Rectal smooth muscle tissue (tissue), 1 donor: ENCODE measurements around the gene MT1H.
"Not testable (repeated sequence)": the region's sequence is repeated elsewhere in the genome, so short reads cannot be mapped to it uniquely, and the experiment has no call there.

Source experiments
- H3K27ac ChIP-seq: one replicate; pipeline ENCODE4 v1.7.0; 2013; ENCODE audit warnings: low read depth, low read length, inconsistent platforms
- H3K27me3 ChIP-seq: one replicate; pipeline ENCODE4 v1.7.0; 2013; ENCODE audit warnings: low read length; ENCODE audit not compliant: control insufficient read depth, insufficient read depth
- H3K36me3 ChIP-seq: one replicate; pipeline ENCODE4 v1.7.0; 2013; ENCODE audit warnings: low read length; ENCODE audit not compliant: control insufficient read depth, insufficient read depth
- H3K4me1 ChIP-seq: one replicate; pipeline ENCODE4 v1.7.0; 2013; ENCODE audit warnings: low read length; ENCODE audit not compliant: control insufficient read depth, insufficient read depth
- H3K4me3 ChIP-seq: one replicate; pipeline ENCODE4 v1.7.0; 2013; ENCODE audit warnings: low read length
- H3K9ac ChIP-seq: one replicate; pipeline ENCODE4 v1.7.0; 2013; ENCODE audit warnings: low read length

Gene MT1H

DNA sequence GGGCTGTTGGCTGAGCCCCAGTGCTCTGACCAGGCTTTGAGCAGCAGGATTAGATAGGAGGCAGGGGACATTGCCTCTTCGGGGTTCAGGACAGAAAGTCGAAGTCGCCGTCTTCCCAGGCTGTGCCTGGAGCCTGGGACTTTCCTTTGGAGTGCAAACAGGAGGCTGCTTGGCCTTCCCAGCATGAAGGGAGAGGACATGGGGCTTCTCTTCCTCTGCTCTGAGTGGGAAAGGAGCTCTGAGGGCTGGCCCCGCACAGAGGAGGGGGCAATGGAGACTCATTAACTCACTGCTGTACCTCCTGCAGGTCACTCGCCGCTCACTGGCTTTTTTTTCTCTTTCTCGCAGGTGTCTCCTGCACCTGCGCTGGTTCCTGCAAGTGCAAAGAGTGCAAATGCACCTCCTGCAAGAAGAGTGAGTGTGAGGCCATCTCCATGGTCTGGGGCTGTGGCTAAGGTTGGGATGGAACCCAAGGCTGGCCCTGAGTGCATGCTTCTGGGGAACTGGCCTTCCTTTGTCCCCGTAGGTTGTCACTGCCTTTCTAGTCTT lies 11.2 kb upstream of the MT1H start:
- Histone ChIP-seq H3K4me1 (peaks cover 3% of the 10 kb centered on the region), H3K27me3 (peaks cover 7% of the 10 kb centered on the region), H3K4me3 (peak overlapping the region; percentile 60), H3K36me3 (no peaks in the 10 kb centered on the region), H3K9ac (peak overlapping the region; percentile 33), H3K27ac (no peak overlapping the region)

DNA sequence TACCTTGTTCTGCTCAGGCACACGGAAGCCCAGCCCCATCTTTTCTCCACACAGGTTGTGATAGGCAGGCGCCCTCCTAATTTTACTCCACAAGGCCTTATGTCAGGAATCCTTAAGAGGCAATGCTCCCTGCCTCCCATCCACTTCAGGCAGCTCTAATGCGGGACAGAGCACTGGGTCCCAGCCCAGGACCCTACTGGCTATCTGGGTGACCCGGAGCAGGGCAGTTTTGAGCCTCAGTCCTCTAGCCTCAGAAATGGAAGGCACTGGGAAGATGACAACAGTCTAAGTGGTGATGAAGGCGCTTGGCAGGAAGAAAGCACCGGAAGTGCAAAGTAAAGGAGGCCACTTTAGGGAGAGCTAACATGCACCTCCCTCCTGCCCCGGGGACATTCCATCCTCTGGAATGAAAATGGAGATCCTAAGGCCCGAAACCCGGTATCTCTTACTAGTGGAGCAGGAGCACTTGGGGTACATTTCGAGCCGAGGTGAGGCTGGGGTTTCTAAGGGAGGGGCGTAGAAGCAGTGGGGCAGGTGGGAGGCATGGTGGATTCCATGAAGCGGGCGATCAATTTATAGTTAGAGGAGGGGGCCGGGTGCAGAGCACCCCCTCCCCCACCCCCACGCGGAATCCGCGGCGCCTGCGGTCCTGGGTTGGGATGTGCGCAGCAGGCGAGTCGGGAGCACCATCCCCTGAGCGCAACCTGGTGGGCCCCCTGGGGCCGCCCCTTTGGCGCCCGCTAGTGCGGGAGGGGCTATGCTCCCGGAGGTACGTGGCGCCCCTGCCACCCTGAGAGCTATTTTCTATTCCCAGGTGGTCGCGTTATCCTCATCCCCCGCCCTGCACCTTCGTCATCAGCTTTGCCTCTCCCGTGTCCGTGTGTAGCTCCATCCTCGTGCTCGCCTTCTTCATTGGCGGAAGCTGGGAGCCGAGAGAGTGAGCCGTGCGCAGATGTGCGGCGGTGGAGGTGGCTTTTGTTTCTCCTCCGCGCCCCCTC lies 7.0 kb upstream of the MT1H start:
- peaks cover 15% of the 10 kb centered on the region for H3K27me3 ChIP-seq
- H3K4me1 ChIP-seq: peaks cover 3% of the 10 kb centered on the region
- H3K9ac ChIP-seq: no peak overlapping the region
- H3K27ac ChIP-seq: no peak overlapping the region
- peak overlapping the region; percentile 27 for H3K4me3 ChIP-seq
- H3K36me3 ChIP-seq: no peaks in the 10 kb centered on the region

DNA sequence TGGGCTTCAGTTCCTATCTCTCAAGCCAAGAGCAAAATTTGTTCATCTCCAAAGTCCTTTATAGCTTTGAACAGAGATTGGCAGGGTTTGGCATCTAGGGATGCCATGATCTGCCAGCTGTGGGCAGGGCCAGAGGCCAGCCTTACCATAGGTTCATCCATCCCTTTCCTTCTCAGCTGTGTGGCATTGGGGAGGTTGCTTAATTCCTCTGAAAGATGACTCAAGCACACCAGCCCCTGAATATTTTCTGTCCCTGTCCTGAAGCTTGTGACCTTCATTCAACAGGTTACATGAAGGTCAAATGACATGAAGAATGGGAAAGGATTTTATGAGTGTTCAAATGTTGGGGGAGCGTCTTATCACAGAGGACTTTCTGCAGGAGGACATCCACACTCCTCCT lies 5.1 kb upstream of the MT1H start:
- Histone ChIP-seq H3K9ac (no peak overlapping the region), H3K27ac (no peak overlapping the region), H3K27me3 (peaks cover 23% of the 10 kb centered on the region), H3K4me3 (no peak overlapping the region), H3K36me3 (no peaks in the 10 kb centered on the region), H3K4me1 (no peaks in the 10 kb centered on the region)

DNA sequence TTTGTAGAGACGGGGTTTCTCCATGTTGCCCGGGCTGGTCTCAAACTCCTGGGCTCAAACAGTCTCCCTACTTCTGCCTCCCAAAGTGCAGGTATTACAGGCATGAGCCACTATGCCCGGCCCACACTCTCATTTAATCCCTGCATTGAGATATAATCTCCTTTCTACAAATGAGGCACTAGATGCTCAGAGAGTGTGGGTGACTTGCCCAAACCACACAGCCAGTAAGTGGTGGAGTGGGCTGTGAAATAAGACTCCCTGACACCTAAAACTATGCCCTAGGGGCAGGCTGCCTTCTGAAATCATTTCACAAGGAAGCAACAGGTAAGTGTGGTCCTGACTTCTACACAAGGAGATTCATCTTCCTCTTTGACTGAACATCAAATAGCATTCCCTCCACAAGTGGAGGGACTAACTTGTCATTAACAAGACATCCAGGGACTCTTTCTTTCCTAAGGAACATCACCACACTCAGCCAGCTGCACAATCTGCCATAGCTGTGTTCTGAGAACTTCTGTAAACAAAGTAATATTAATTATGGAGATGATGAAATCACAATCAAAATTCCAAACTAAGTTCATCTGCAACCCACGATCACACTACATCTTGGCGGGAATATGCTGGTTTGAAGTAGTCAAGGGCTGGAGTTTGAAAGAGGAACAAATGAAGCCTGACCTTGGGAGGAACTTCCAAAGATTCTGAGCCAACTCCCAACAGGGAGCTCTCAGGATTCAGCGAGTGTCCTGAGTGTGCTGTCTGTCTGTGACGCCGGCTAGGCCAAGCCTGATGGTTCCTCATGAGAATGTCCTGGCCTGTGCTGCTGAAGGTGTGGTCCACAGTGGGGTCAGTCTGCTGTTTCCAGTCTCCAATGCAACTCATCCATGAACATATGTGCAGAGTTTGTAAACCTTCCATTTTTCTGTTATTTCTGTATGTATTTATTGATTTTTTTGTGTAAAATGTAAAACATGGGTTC lies 4.0 kb upstream of the MT1H start:
- not testable (repeated sequence) for H3K4me3 ChIP-seq, H3K9ac ChIP-seq, H3K36me3 ChIP-seq, H3K4me1 ChIP-seq, H3K27ac ChIP-seq
- peaks cover 29% of the 10 kb centered on the region for H3K27me3 ChIP-seq

DNA sequence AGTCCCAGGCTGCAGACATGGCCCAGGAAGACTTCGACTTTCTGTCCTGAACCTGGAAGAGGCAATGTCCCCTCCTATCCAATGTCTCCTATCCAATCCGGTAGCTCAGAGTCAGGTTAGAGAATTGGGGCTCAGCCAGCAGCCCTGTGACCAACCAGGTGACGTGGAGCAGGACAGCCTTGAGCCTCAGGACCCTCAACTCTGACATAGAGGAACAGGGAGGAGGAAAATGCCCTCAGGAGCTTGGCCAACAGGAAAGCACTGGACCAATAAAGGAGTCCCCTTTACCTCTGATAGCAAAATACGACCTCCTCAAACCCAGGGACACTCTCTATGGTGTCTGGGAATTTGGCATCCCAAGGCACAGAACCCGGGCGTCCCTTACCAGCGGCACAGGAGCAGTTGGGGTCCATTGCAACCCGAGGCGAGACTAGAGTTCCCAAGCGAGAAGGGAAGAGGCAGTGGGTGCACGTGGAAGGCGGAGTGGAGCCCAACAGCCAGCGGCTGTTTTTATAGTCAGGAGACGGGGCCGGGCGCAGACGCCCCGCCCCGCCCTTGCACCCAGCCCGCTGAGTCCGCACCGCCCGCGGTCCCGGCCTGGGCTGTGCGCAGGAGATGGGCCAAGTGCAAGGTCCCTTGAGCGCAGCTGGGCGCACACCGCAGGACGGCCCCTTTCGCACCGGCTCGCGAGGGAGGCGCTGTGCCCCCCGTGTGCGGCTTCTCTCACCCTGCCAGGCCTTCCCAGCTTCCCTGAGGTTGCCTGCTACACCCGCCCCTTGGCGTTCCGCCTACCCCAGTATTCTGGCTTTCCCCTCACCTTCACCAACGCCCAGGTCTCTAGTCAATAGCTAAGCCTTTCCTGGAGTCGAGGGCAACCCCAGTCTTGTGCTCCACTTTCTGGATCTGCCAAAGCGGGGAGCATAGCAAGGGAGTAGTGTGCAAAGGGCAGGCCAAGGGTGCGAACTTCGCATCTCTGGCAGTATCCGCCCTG lies 1.7 kb upstream of the MT1H start, which contains the start of gene MT1G:
TSS of gene MT1G (minus strand) at position 485 of the 991 bp plus-strand sequence. CDS start at position 413, 72 bp downstream.
- Histone ChIP-seq H3K4me1 (no peaks in the 10 kb centered on the region), H3K27ac (no peak within 1 kb of the TSS), H3K36me3 (no peaks in the 10 kb centered on the region), H3K27me3 (peaks cover 30% of the 10 kb centered on the region), H3K4me3 (peak within 1 kb of the TSS; percentile 62), H3K9ac (peak within 1 kb of the TSS; percentile 56)

DNA sequence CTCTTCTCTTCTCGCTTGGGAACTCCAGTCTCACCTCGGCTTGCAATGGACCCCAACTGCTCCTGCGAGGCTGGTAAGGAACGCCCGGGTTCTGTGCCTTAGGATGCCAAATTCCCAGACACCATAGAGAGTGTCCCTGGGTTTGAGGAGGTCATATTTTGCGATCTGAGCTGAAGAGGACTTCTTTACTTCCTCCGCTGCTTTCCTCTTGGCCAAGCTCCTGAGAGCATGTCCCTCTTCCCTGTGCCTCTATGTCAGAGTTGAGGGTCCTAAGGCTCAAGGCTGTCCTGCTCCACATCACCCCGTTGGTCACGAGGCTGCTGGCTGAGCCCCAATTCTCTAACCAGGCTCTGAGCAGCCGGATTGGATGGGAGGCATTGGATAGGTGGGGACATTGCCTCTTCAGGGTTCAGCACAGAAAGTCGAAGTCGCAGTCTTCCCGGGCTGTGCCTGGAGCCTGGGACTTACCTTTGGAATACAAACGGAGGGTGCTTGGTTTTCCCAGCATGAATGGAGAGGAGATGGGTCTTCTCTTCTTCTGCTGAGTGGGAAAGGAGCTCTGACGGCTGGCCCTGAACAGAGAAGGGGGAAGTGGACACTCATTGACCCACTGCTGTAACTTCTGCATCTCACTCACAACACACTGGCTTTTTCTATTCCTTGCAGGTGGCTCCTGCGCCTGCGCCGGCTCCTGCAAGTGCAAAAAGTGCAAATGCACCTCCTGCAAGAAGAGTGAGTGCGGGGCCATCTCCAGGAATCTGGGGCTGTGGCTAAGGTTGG lies 416 bp downstream of the MT1H start:
- H3K9ac ChIP-seq: no peak overlapping the region

DNA sequence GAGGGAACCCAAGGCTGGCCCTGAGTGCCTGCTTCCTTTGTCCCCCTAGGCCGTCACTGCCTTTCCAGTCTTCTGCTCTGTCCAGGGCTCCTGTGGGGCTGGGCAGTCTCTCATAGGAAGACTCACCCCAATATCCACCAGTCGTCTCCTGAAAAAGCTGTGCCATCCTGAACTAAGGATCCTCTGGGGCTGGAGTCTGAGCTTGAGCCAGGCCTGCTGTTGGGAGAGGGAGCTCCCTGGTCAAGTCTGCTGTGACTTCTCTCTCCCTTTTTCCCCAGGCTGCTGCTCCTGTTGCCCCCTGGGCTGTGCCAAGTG lies 963 bp downstream of the MT1H start:
- no peaks in the 10 kb centered on the region for H3K4me1 ChIP-seq
- H3K36me3 ChIP-seq: no peaks in the 10 kb centered on the region
- H3K4me3 ChIP-seq: no peak overlapping the region
- no peak overlapping the region for H3K27ac ChIP-seq
- peaks cover 24% of the 10 kb centered on the region for H3K27me3 ChIP-seq
- no peak overlapping the region for H3K9ac ChIP-seq

More for the DNA sequence above, 416 bp downstream of the MT1H start:
- Histone ChIP-seq H3K27ac (no peak overlapping the region), H3K36me3 (no peaks in the 10 kb centered on the region), H3K4me3 (no peak overlapping the region), H3K4me1 (no peaks in the 10 kb centered on the region), H3K27me3 (peaks cover 24% of the 10 kb centered on the region)

DNA sequence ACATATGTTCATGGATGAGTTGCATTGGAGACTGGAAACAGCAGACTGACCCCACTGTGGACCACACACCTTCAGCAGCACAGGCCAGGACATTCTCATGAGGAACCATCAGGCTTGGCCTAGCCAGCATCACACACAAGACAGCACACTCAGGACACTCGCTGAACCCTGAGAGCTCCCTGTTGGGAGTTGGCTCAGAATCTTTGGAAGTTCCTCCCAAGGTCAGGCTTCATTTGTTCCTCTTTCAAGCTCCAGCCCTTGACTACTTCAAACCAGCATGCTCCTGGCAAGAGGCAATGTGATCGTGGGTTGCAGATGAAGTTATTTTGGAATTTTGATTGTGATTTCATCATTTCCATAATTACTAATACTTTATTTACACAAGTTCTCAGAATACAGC lies 2.1 kb downstream of the MT1H start:
- not testable (repeated sequence) for H3K4me1 ChIP-seq, H3K4me3 ChIP-seq, H3K36me3 ChIP-seq, H3K27ac ChIP-seq, H3K9ac ChIP-seq
- peaks cover 28% of the 10 kb centered on the region for H3K27me3 ChIP-seq

DNA sequence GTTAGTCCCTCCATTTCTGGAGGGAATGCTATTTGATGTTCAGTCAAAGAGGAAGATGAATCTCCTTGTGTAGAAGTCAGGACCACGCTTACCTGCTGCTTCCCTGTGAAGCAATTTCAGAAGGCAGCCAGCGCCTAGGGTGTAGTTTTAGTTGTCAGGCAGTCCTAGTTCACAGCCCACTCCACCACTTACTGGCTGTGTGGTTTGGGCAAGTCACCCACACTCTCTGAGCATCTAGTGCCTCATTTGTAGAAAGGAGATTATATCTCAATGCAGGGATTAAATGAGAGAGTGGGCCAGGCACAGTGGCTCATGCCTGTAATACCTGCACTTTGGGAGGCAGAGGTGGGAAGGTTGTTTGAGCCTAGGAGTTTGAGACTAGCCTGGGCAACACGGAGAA lies 2.6 kb downstream of the MT1H start:
- not testable (repeated sequence) for H3K36me3 ChIP-seq, H3K27ac ChIP-seq, H3K4me3 ChIP-seq, H3K4me1 ChIP-seq, H3K9ac ChIP-seq
- H3K27me3 ChIP-seq: peaks cover 26% of the 10 kb centered on the region

DNA sequence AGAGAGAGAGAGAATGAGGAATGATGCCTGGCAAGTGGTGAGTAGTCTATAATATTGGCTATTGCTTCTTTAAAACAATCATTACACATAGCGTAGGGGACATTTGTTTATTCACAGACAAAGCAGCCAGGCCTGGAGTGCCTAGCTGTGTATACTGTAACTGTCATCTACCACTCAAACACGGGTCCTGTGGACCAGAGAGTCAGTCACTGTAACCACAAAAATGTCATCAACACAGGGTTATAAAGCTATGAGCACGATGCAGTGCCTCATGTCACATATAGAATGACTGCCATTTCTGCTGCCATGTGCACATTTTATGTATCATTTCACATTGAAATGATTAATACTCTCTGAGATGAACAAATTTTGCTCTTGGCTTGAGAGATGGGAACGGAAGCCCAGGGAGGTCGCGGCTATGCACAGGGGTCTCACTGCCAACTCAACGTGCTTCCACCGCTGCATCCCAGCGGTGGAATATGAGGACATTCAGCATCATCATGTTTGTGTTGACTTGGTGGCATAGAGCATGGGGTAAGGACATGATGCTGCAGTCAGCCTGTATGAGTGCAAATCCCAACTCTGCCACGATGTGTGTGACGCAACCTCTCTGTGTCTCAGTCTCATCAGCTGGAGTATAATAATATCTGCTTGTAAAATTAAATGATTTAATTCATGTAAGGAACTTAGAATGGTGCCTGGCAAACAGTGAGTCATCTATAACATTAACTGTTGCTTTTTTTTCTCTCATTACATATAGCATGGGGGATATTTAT lies 3.3 kb downstream of the MT1H start:
- Histone ChIP-seq H3K4me1 (no peaks in the 10 kb centered on the region), H3K4me3 (no peak overlapping the region), H3K9ac (no peak overlapping the region), H3K27me3 (peaks cover 20% of the 10 kb centered on the region), H3K27ac (no peak overlapping the region), H3K36me3 (no peaks in the 10 kb centered on the region)
